ENCODE measurements around the gene TFDP2. TPM values are rescaled to one million over a fixed set of nuclear protein-coding genes. Genes with fewer than 3 reads are reported as not detected.

The TFDP2 gene
- total RNA-seq, 1 experiment from 2014 or later, result 45.6 TPM

DNA sequence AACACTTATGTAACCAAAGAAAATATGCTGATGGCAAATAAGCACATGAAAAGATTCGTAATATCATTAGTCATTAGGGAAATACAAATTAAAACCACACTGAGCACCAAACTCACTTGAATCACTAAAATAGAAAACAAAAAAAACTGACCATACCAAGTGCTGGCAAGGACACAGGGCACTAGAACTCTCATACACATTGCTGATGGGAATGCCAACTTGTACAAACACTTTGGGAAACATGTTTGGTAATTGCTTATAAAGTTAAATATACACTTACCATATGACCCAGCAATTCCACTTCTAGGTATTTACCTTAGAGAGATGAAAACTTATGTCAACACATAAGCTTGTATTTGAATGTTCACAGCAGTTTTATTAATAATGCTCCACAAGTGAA lies 95.5 kb downstream of the TFDP2 start:
- Histone ChIP-seq H3K4me3 (ENCODE audit: low read length) (no peak overlapping the region), H3K9me2 (replicated peaks; ENCODE audit: insufficient read depth, low read length) (no peaks in the 10 kb centered on the region), H3K27me3 (ENCODE audit: low read length) (no peaks in the 10 kb centered on the region), H3K4me1 (ENCODE audit: low read length) (no peaks in the 10 kb centered on the region), H4K20me1 (ENCODE audit: insufficient read depth, low read depth, low read length) (no peaks in the 10 kb centered on the region), H3K9ac (ENCODE audit: low read length) (no peak overlapping the region), H2AFZ (ENCODE audit: low read length) (no peak overlapping the region), H3K27ac (ENCODE audit: low read length) (no peak overlapping the region), H3K4me2 (ENCODE audit: low read depth, low read length, poor library complexity, severe bottlenecking) (no peak overlapping the region), H3K79me2 (ENCODE audit: low read length) (no peaks in the 10 kb centered on the region), H3K36me3 (ENCODE audit: insufficient read depth, low read length) (no peaks in the 10 kb centered on the region), H3K9me3 (ENCODE audit: low read length) (no peaks in the 10 kb centered on the region)
- no peak for DNase-seq

DNA sequence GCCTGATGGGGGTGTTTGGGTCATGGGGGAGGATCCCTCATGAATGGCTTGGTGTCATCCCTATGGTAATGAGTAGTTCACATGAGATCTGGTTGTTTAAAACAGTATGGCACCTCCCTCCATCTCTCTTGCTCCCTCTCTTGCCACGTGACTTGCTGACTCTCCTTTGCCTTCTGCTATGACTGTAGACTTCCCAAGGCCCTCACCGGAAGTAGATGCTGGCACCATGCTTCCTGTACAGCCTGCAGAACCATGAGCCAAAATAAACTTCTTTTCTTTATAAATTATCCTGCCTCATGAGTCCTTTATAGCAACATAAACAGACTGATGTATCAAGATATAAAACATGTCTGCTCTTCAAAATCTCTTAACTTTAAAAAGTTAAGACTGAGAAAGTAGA lies 96.1 kb downstream of the TFDP2 start:
- Histone ChIP-seq H4K20me1 (ENCODE audit: insufficient read depth, low read depth, low read length) (no peaks in the 10 kb centered on the region), H3K27me3 (ENCODE audit: low read length) (no peaks in the 10 kb centered on the region), H3K36me3 (ENCODE audit: insufficient read depth, low read length) (no peaks in the 10 kb centered on the region), H3K9me2 (replicated peaks; ENCODE audit: insufficient read depth, low read length) (no peaks in the 10 kb centered on the region), H3K4me1 (ENCODE audit: low read length) (no peaks in the 10 kb centered on the region), H3K4me3 (ENCODE audit: low read length) (no peak overlapping the region), H3K9ac (ENCODE audit: low read length) (no peak overlapping the region), H3K4me2 (ENCODE audit: low read depth, low read length, poor library complexity, severe bottlenecking) (no peak overlapping the region), H2AFZ (ENCODE audit: low read length) (no peak overlapping the region), H3K79me2 (ENCODE audit: low read length) (no peaks in the 10 kb centered on the region), H3K9me3 (ENCODE audit: low read length) (no peaks in the 10 kb centered on the region), H3K27ac (ENCODE audit: low read length) (no peak overlapping the region)
- DNase-seq, result no peak

DNA sequence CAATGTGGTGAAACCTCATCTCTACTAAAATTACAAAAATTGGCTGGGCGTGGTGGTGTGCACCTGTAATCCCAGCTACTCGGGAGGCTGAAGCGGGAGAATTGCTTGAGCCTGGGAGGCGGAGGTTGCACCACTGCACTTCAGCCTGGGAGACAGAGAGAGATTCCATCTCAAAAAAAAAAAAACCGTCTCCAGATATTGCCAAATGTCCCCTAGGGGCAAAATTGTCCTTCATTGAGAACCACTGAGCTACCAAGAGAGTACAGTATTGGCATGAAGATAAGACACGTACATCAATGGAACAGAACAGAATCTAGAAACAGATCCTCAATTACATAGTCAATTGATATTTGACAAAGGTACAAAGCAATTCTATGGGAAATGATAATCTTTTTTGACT lies 98.0 kb downstream of the TFDP2 start:
- H3K79me2 ChIP-seq (ENCODE audit: low read length), result no peaks in the 10 kb centered on the region
- H3K4me3 ChIP-seq (ENCODE audit: low read length), result no peak overlapping the region
- H3K4me1 ChIP-seq (ENCODE audit: low read length), result no peaks in the 10 kb centered on the region
- H2AFZ ChIP-seq (ENCODE audit: low read length), result no peak overlapping the region
- no peaks in the 10 kb centered on the region for H3K9me3 ChIP-seq (ENCODE audit: low read length)
- H3K4me2 ChIP-seq (ENCODE audit: low read depth, low read length, poor library complexity, severe bottlenecking), result no peak overlapping the region
- H3K27ac ChIP-seq (ENCODE audit: low read length), result no peak overlapping the region
- no peaks in the 10 kb centered on the region for H3K36me3 ChIP-seq (ENCODE audit: insufficient read depth, low read length)
- H3K9me2 ChIP-seq (replicated peaks; ENCODE audit: insufficient read depth, low read length), result no peaks in the 10 kb centered on the region
- H3K9ac ChIP-seq (ENCODE audit: low read length), result no peak overlapping the region
- no peaks in the 10 kb centered on the region for H3K27me3 ChIP-seq (ENCODE audit: low read length)
- H4K20me1 ChIP-seq (ENCODE audit: insufficient read depth, low read depth, low read length), result no peaks in the 10 kb centered on the region
- no peak for DNase-seq

DNA sequence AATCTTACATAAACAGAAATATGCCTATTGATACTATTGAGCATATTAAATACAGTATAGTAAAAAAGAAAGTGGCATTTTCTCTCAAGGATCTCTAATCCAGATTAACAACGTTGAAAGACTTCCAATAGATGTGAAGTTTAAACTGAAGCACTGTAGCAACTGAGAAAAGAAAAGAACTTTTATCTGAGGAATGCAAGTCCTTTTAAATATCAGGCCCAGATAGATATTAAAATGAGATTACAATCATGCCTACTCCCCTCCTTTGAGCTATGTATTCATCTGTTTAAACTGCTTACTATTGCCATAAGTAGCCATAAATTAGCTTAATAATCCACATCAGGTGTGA lies 102.3 kb downstream of the TFDP2 start:
- Histone ChIP-seq H3K9me3 (ENCODE audit: low read length) (no peaks in the 10 kb centered on the region), H3K27me3 (ENCODE audit: low read length) (no peaks in the 10 kb centered on the region), H3K36me3 (ENCODE audit: insufficient read depth, low read length) (no peaks in the 10 kb centered on the region), H4K20me1 (ENCODE audit: insufficient read depth, low read depth, low read length) (no peaks in the 10 kb centered on the region), H3K79me2 (ENCODE audit: low read length) (no peaks in the 10 kb centered on the region), H3K27ac (ENCODE audit: low read length) (no peak overlapping the region), H3K9ac (ENCODE audit: low read length) (no peak overlapping the region), H3K4me1 (ENCODE audit: low read length) (no peaks in the 10 kb centered on the region), H2AFZ (ENCODE audit: low read length) (no peak overlapping the region), H3K9me2 (replicated peaks; ENCODE audit: insufficient read depth, low read length) (no peaks in the 10 kb centered on the region), H3K4me2 (ENCODE audit: low read depth, low read length, poor library complexity, severe bottlenecking) (no peak overlapping the region), H3K4me3 (ENCODE audit: low read length) (no peak overlapping the region)
- DNase-seq, result no peak

DNA sequence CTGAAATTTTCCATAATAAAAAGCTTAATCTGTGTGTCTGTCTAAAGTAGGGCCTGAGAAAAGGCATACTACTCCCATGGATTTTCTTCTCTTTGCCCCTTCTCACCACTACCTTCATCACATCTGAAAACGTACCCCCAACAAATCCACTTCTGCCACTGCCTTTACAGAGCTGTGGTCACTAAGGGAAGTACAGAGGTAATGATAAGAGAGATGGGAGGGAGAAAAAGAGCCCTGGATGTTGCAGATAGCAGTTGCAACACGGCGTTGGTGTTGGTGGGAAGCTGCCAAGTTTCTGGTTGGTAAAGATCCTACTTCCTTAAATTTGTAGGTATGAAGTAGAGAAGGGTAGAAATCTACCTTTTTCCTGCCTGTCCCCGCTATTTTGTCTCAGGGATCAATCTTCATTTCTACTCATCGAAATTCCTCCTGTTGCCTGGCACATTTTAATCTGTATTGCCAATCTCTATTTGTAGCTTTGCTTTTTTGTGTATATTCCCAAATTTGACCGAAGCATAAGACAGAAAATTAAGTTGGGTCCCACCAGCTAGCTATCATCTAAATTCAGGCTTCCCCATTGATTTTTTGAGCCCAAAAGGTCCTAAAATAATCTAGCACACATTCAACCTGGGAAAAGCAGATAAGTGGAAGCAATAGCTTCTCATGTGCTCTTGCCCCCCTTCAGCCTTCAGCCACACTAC lies 102.9 kb downstream of the TFDP2 start:
- Histone ChIP-seq H3K9me2 (replicated peaks; ENCODE audit: insufficient read depth, low read length) (no peaks in the 10 kb centered on the region), H3K4me2 (ENCODE audit: low read depth, low read length, poor library complexity, severe bottlenecking) (no peak overlapping the region), H3K27me3 (ENCODE audit: low read length) (no peaks in the 10 kb centered on the region), H3K36me3 (ENCODE audit: insufficient read depth, low read length) (no peaks in the 10 kb centered on the region), H3K9ac (ENCODE audit: low read length) (no peak overlapping the region), H3K4me1 (ENCODE audit: low read length) (no peaks in the 10 kb centered on the region), H2AFZ (ENCODE audit: low read length) (no peak overlapping the region), H3K27ac (ENCODE audit: low read length) (no peak overlapping the region), H3K9me3 (ENCODE audit: low read length) (no peaks in the 10 kb centered on the region), H3K79me2 (ENCODE audit: low read length) (no peaks in the 10 kb centered on the region), H3K4me3 (ENCODE audit: low read length) (no peak overlapping the region), H4K20me1 (ENCODE audit: insufficient read depth, low read depth, low read length) (no peaks in the 10 kb centered on the region)
- no peak for DNase-seq

DNA sequence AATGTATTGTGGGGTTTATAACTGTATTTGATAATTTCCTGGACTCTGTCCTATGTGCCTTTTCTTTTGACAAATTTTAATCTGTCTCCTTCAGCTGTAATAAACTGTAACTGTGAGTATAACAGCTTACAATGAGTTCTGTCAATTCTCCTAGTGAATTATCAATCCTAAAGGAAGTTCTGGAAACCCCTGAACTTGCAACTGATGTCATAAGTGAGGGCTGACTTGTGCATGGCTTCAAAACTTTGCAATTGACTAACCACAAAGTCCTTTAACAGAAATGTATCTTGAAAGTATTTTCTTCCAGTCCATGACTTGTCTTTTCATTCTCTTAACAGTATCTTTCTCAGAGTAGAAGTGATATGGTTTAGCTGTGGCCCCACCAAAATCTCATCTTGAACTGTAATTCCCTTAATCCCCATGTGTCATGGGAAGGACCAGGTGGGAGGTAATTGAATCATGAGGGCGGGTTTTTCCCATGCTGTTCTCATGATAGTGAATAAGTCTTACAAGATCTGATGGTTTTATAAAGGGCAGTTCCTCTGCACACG lies 108.3 kb downstream of the TFDP2 start:
- H3K27me3 ChIP-seq (ENCODE audit: low read length), result no peaks in the 10 kb centered on the region
- H3K4me3 ChIP-seq (ENCODE audit: low read length), result no peak overlapping the region
- no peak overlapping the region for H3K27ac ChIP-seq (ENCODE audit: low read length)
- H3K9ac ChIP-seq (ENCODE audit: low read length), result no peak overlapping the region
- no peaks in the 10 kb centered on the region for H3K79me2 ChIP-seq (ENCODE audit: low read length)
- H4K20me1 ChIP-seq (ENCODE audit: insufficient read depth, low read depth, low read length), result no peaks in the 10 kb centered on the region
- H3K9me3 ChIP-seq (ENCODE audit: low read length), result no peaks in the 10 kb centered on the region
- H2AFZ ChIP-seq (ENCODE audit: low read length), result no peak overlapping the region
- DNase-seq, result no peak
- H3K4me2 ChIP-seq (ENCODE audit: low read depth, low read length, poor library complexity, severe bottlenecking), result no peak overlapping the region
- no peaks in the 10 kb centered on the region for H3K4me1 ChIP-seq (ENCODE audit: low read length)
- no peaks in the 10 kb centered on the region for H3K36me3 ChIP-seq (ENCODE audit: insufficient read depth, low read length)
- no peaks in the 10 kb centered on the region for H3K9me2 ChIP-seq (replicated peaks; ENCODE audit: insufficient read depth, low read length)

DNA sequence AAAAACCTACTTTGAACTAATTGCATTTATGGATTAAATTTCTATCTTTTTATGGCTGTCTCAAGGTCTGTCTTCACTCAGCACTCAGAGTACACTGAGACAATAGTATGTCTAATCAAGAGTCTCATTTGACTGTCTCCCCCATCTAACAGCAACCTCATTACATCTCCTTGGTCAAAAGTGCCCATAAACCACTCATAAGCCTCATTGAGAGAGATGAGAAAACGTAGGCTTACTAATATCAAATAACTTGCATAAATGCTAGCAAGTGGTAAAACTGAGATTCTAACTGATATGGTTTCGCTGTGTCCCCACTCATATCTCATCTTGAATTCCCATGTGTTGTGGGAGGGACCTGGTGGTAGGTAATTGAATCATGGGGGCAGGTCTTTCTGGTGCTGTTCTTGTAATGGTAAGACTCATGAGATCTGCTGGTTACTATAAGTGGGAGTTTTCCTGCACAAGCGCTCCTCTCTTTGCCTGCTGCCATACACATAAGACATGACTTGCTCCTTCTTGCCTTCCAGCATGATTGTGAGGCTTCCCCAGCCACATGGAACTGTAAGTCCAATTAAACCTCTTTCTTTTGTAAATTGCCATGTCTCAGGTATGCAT lies 113.9 kb downstream of the TFDP2 start:
- Histone ChIP-seq H2AFZ (ENCODE audit: low read length) (no peak overlapping the region), H3K4me2 (ENCODE audit: low read depth, low read length, poor library complexity, severe bottlenecking) (no peak overlapping the region), H3K4me1 (ENCODE audit: low read length) (no peaks in the 10 kb centered on the region)

DNA sequence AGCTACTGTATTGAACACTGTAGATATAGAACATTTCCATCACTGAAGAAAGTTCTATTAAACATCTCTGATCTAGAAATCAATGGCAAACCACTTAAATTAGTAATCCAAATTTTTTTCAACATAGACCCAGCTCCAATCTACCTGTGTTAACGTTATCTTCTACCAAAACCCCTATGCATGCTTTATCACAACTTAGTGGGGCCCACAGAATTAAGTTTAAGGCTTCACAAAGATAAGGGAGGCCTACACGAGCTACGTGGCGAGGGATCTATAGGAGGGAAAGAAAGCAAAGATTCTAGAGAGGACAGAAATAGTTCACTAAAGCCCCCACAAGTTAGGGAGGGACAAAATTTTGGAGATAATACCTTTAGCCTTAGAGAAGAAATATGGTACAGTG lies 116.1 kb downstream of the TFDP2 start:
- no peaks in the 10 kb centered on the region for H3K79me2 ChIP-seq (ENCODE audit: low read length)
- no peak overlapping the region for H2AFZ ChIP-seq (ENCODE audit: low read length)
- H3K9me3 ChIP-seq (ENCODE audit: low read length), result no peaks in the 10 kb centered on the region
- no peaks in the 10 kb centered on the region for H3K9me2 ChIP-seq (replicated peaks; ENCODE audit: insufficient read depth, low read length)
- no peak for DNase-seq
- no peak overlapping the region for H3K9ac ChIP-seq (ENCODE audit: low read length)
- no peaks in the 10 kb centered on the region for H3K36me3 ChIP-seq (ENCODE audit: insufficient read depth, low read length)
- H4K20me1 ChIP-seq (ENCODE audit: insufficient read depth, low read depth, low read length), result no peaks in the 10 kb centered on the region
- no peaks in the 10 kb centered on the region for H3K27me3 ChIP-seq (ENCODE audit: low read length)
- no peak overlapping the region for H3K4me2 ChIP-seq (ENCODE audit: low read depth, low read length, poor library complexity, severe bottlenecking)
- H3K4me1 ChIP-seq (ENCODE audit: low read length), result peaks cover 9% of the 10 kb centered on the region
- no peak overlapping the region for H3K27ac ChIP-seq (ENCODE audit: low read length)
- H3K4me3 ChIP-seq (ENCODE audit: low read length), result no peak overlapping the region

More for the DNA sequence above, 113.9 kb downstream of the TFDP2 start:
- Histone ChIP-seq H4K20me1 (ENCODE audit: insufficient read depth, low read depth, low read length) (no peaks in the 10 kb centered on the region), H3K4me3 (ENCODE audit: low read length) (no peak overlapping the region), H3K9me2 (replicated peaks; ENCODE audit: insufficient read depth, low read length) (no peaks in the 10 kb centered on the region), H3K9ac (ENCODE audit: low read length) (no peak overlapping the region), H3K79me2 (ENCODE audit: low read length) (no peaks in the 10 kb centered on the region), H3K36me3 (ENCODE audit: insufficient read depth, low read length) (no peaks in the 10 kb centered on the region), H3K9me3 (ENCODE audit: low read length) (no peaks in the 10 kb centered on the region), H3K27me3 (ENCODE audit: low read length) (no peaks in the 10 kb centered on the region), H3K27ac (ENCODE audit: low read length) (no peak overlapping the region)
- DNase-seq, result no peak

Data from Karpas-422 (cell line).